Esophagus muscularis mucosa (tissue), 4 donors: ENCODE data around the gene GH2. TPM values are rescaled to one million over a fixed set of nuclear protein-coding genes. Genes with fewer than 3 reads are reported as not detected.

Experiments
- DNase-seq: peaks from one replicate; pipeline ENCODE4 v3.0.0-alpha.2; 2017; ENCODE audit errors: extremely low spot score
- H3K27ac ChIP-seq, 4 donors: fragments of 200-600 bp; sonication (generic); replicated peaks in 1 of 4; 1 replicate in 3 of 4; 2 replicates in 1 of 4; pipeline ENCODE4 v1.5.1; 2016 to 2019; ENCODE audit warnings: mild to moderate bottlenecking in 1 of 4
- H3K27me3 ChIP-seq, 4 donors: fragments of 200-600 bp; sonication (generic); one replicate each; pipeline versions ENCODE4 v1.5.1 to v1.6.0; 2016 to 2019
- H3K36me3 ChIP-seq, 4 donors: fragments of 200-600 bp; sonication (generic); one replicate each; pipeline ENCODE4 v1.5.1; 2016 to 2019
- H3K4me1 ChIP-seq, 4 donors: fragments of 200-600 bp; sonication (generic); one replicate each; pipeline ENCODE4 v1.5.1; 2016 to 2019
- H3K4me3 ChIP-seq, 4 donors: fragments of 200-600 bp; sonication (generic); 1 replicate in 2 of 4; 2 replicates in 2 of 4; pipeline ENCODE4 v1.5.1; 2016 to 2019; ENCODE audit warnings: mild to moderate bottlenecking in 4 of 4, moderate library complexity in 1 of 4
- H3K9me3 ChIP-seq, 4 donors: fragments of 200-600 bp; sonication (generic); 1 replicate in 3 of 4; 2 replicates in 1 of 4; pipeline ENCODE4 v1.5.1; 2016 to 2019
- EP300 ChIP-seq: sonication (generic); formaldehyde crosslinking; IDR thresholded peaks from one replicate; pipeline ENCODE4 v1.6.1; 2017; ENCODE audit warnings: antibody characterized with exemption
- POLR2A ChIP-seq: fragments of 450-650 bp; IDR thresholded peaks from one replicate; pipeline ENCODE4 v1.6.1; 2017; ENCODE audit warnings: antibody characterized with exemption, moderate library complexity, mild to moderate bottlenecking, low read depth
- POLR2AphosphoS5 ChIP-seq, 2 donors: sonication (generic); formaldehyde crosslinking; IDR thresholded peaks; one replicate each; pipeline ENCODE4 v1.6.1; 2017; ENCODE audit warnings: antibody characterized with exemption in 2 of 2
- WGBS: methylation state at CpG from one replicate; pipeline ENCODE4 v1.1.5; 2018; 5-methylcytosine and 5-hydroxymethylcytosine counted together
- intact Hi-C: fragments of 100-400 bp; cut with DNase I; formaldehyde crosslinking; loops from one replicate; pipeline ENCODE4 v1.15.1; 2023
- small RNA-seq, 3 donors: library from RNA; depleted of rRNA; stranded (forward); fragments of <200 nt; gene quantifications; one replicate each; pipeline ENCODE3, GENCODE V24; 2016
- total RNA-seq, 4 donors: library from RNA; depleted of rRNA; stranded (reverse); fragments of >200 nt; gene quantifications; one replicate each; pipeline versions ENCODE4 v1.1.0 to v1.2.1, GENCODE V29; 2016
- TF ChIP-seq, protein P1 (sequence below), 3 experiments: fragments of 200-600 bp in 2 of 3; fragments of 450-650 bp in 1 of 3; sonication (generic) in 2 of 3; IDR thresholded peaks; one replicate each; pipeline ENCODE4 v1.5.1; 2017 to 2019; ENCODE audit warnings: antibody characterized with exemption in 3 of 3, mild to moderate bottlenecking in 2 of 3, moderate library complexity in 1 of 3

Gene GH2
- total RNA-seq, 4 donors from 2014 or later = not detected

DNA sequence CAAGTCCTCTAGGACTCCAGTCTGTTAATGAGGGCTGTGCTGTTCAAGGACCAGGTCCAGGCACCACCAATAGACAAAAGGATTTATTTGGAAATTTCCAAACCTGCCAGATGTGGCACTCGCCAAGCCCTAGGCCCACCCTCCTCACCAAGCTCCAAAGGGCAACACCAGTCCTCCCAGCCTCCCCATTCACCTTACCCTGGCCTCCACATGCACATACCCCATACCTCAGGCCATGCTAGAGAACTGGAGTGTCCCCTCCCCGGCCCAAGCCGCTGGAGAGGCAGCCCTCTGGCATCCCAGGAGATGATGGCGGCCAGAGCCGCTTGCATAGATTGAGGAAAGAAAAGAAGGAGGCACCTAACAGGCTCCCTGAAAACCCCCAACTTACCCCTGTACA, 49.7 kb downstream of the GH2 start:
- Histone ChIP-seq H3K27ac (no peak overlapping the region), H3K27me3 (no peaks in the 10 kb centered on the region), H3K4me3 (no peak overlapping the region), H3K4me1 (peaks cover 19 to 61% (median 54%) of the 10 kb centered on the region in 4 donors), H3K9me3 (no peaks in the 10 kb centered on the region), H3K36me3 (peaks cover 53 to 83% (median 79%) of the 10 kb centered on the region in 4 donors)
- intact Hi-C loops = no loop called here
- no peak for DNase-seq
- TF ChIP-seq EP300 (no peak), POLR2AphosphoS5 (IDR thresholded peaks at IDR 0.05) (no peak), POLR2A (no peak)
- TF ChIP-seq, protein P1, sequence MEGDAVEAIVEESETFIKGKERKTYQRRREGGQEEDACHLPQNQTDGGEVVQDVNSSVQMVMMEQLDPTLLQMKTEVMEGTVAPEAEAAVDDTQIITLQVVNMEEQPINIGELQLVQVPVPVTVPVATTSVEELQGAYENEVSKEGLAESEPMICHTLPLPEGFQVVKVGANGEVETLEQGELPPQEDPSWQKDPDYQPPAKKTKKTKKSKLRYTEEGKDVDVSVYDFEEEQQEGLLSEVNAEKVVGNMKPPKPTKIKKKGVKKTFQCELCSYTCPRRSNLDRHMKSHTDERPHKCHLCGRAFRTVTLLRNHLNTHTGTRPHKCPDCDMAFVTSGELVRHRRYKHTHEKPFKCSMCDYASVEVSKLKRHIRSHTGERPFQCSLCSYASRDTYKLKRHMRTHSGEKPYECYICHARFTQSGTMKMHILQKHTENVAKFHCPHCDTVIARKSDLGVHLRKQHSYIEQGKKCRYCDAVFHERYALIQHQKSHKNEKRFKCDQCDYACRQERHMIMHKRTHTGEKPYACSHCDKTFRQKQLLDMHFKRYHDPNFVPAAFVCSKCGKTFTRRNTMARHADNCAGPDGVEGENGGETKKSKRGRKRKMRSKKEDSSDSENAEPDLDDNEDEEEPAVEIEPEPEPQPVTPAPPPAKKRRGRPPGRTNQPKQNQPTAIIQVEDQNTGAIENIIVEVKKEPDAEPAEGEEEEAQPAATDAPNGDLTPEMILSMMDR (IDR thresholded peaks at IDR 0.05) = no peak
- no CpG with 5 or more reads among the region's 5 CpGs for WGBS

- intact Hi-C loops = no loop called here
- no peaks in the 10 kb centered on the region for H3K27me3 ChIP-seq
- H3K4me3 ChIP-seq = no peak overlapping the region
- WGBS = 81% methylated on average over 8 of the region's 8 CpGs
- TF ChIP-seq POLR2AphosphoS5 (IDR thresholded peaks at IDR 0.05) = no peak
- TF ChIP-seq POLR2A = no peak
- TF ChIP-seq, protein P1 (IDR thresholded peaks at IDR 0.05) = no peak
- no peak for TF ChIP-seq EP300
- peaks cover 53 to 78% (median 74%) of the 10 kb centered on the region in 4 donors for H3K36me3 ChIP-seq
- H3K27ac ChIP-seq = no peak overlapping the region
- no peak for DNase-seq
- peaks cover 16 to 56% (median 49%) of the 10 kb centered on the region in 4 donors for H3K4me1 ChIP-seq
- H3K9me3 ChIP-seq = no peaks in the 10 kb centered on the region
Observed at GRCh38 chr17:63831505-63831904, 50.2 kb downstream of the GH2 start.

- Histone ChIP-seq H3K4me3 (no peak overlapping the region), H3K27ac (no peak overlapping the region), H3K9me3 (no peaks in the 10 kb centered on the region), H3K36me3 (peaks cover 53 to 73% (median 71%) of the 10 kb centered on the region in 4 donors), H3K4me1 (peaks cover 19 to 58% (median 50%) of the 10 kb centered on the region in 4 donors), H3K27me3 (no peaks in the 10 kb centered on the region)
- intact Hi-C loops = no loop called here
- TF ChIP-seq POLR2A (no peak), EP300 (no peak), POLR2AphosphoS5 (IDR thresholded peaks at IDR 0.05) (no peak)
- TF ChIP-seq, protein P1 (IDR thresholded peaks at IDR 0.05) = no peak
- DNase-seq = no peak
- WGBS = 78% methylated on average over 13 of the region's 15 CpGs
Observed at GRCh38 chr17:63830904-63831491, 50.7 kb downstream of the GH2 start.

DNA sequence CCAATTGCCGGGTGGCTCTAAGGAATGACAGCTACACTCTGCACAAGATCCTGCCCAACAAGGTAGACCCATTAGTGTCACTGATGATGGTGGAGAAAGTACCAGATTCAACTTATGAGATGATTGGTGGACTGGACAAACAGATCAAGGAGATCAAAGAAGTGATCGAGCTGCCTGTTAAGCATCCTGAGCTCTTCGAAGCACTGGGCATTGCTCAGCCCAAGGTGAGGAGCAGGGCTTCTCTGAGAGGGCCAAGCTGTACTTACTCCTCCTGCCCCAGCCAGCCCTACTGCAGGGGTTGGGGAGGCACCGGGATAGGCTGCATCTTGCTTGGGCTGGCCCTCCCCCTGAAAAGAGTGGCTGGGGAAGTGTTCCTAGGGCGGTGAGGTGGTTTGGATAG, 51.5 kb downstream of the GH2 start:
- peaks cover 54 to 72% (median 68%) of the 10 kb centered on the region in 4 donors for H3K36me3 ChIP-seq
- no peaks in the 10 kb centered on the region for H3K9me3 ChIP-seq
- peak overlapping the region in 2 of 4 donors; percentile 13 to 94 for H3K27ac ChIP-seq
- DNase-seq = no peak
- no peaks in the 10 kb centered on the region for H3K27me3 ChIP-seq
- H3K4me1 ChIP-seq = peaks cover 23 to 58% (median 49%) of the 10 kb centered on the region in 4 donors
- TF ChIP-seq, protein P1 (IDR thresholded peaks at IDR 0.05) = no peak
- no peak for TF ChIP-seq EP300
- no peak for TF ChIP-seq POLR2A
- no peak for TF ChIP-seq POLR2AphosphoS5 (IDR thresholded peaks at IDR 0.05)
- intact Hi-C loops = no loop called here
- no peak overlapping the region for H3K4me3 ChIP-seq
- WGBS = 95% methylated on average over 5 of the region's 5 CpGs

Small RNA genes within 50 kb of the gene (small RNA-seq; reads per million reads assigned to genes)
- gene AC040958.1 (0 reads per million in 3 donors), gene AC127029.1 (0 reads per million in 3 donors), gene GH1 (0 reads per million in 3 donors)

Other genes starting within 250 kb of the GH2 start
- gene LIMD2, start 181.8 kb downstream of the GH2 start, total RNA-seq = 10 to 100 TPM in 2 of 4 donors, 1 to 10 TPM in 2; 3.1 to 14.9 (median 8.0) TPM
- 10 to 100 TPM; 18.2 to 20.5 (median 20.1) TPM for gene STRADA, start 140.1 kb downstream of the GH2 start, total RNA-seq
- gene CCDC47, start 108.3 kb downstream of the GH2 start, total RNA-seq = 10 to 100 TPM; 47.3 to 60.7 (median 56.2) TPM
- 10 to 100 TPM; 80.4 to 93.9 (median 84.3) TPM for gene DDX42, start 107.8 kb downstream of the GH2 start, total RNA-seq
- gene PSMC5, start 54.5 kb downstream of the GH2 start, total RNA-seq = 100 to 1,000 TPM in 1 of 4 donors, 10 to 100 TPM in 3; 71.2 to 117 (median 92.1) TPM
- gene FTSJ3, start 54.3 kb downstream of the GH2 start, total RNA-seq = 10 to 100 TPM; 46.8 to 72.4 (median 56.2) TPM
- 100 to 1,000 TPM; 112 to 136 (median 127) TPM for gene SMARCD2, start 39.3 kb downstream of the GH2 start, total RNA-seq
- gene CSH2, start 8.3 kb downstream of the GH2 start, total RNA-seq = not detected
- gene CSH1, start 14.6 kb upstream of the GH2 start, total RNA-seq = not detected
- not detected for gene CSHL1, start 29.3 kb upstream of the GH2 start, total RNA-seq
- gene GH1, start 36.9 kb upstream of the GH2 start, total RNA-seq = not detected
- gene CD79B, start 50.4 kb upstream of the GH2 start, total RNA-seq = 1 to 10 TPM; 2.1 to 6.1 (median 5.8) TPM
- under 1 TPM; under 0.01 to 0.71 (median 0.20) TPM for gene SCN4A, start 91.0 kb upstream of the GH2 start, total RNA-seq
- under 1 TPM in 3 of 4 donors, not detected in 1; 0.23 to 0.42 (median 0.39) TPM for gene PRR29, start 116.4 kb upstream of the GH2 start, total RNA-seq
- gene ICAM2, start 138.7 kb upstream of the GH2 start, total RNA-seq = 10 to 100 TPM; 22.4 to 75.1 (median 58.1) TPM
- gene ERN1, start 248.2 kb upstream of the GH2 start, total RNA-seq = 10 to 100 TPM in 1 of 4 donors, 1 to 10 TPM in 3; 6.2 to 11.2 (median 9.3) TPM